NOMO-1 treated with DMSO at 0.1 percent for 48 hours (cell line): Measurements from ENCODE around the gene PAPOLG.
A peak's percentile ranks its signal among the peaks of the same experiment; 100 is the strongest.

Experiments
- DNase-seq: peaks from one replicate; lab custom pipeline; 2025; ENCODE audit not compliant: unreplicated experiment; lab: John Stamatoyannopoulos, UW

PAPOLG gene

GRCh38 chr2:60756097-60757087 lies at the start of gene PAPOLG:
TSS of gene PAPOLG (plus strand) at chr2:60756268. CDS start at chr2:60756479, 211 bp downstream.
- DNase-seq: peak; percentile 92

GRCh38 chr2:60707750-60708371 lies 48.2 kb upstream of the PAPOLG start:
- DNase-seq: peak; percentile 59

GRCh38 chr2:60708630-60709320 lies 47.3 kb upstream of the PAPOLG start:
- no peak for DNase-seq

DNA sequence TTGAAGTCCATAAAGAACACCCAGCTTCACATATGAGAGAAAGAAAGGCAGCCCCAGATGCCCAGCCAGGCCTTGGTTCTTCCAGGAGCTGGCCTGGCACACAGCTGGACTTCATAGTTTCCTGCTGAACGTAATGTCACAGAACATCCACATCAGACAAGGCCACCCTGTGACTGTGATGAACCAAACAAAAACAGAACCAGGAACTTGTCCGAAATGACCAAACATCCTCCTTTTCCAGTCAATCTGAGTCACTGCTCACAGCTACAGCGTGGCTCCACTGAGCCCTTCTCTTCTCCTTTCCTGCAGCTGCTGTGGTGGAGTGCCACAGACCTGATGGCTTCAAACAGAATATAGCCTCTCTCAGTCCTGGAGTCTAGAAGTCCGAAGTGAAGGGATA lies 45.4 kb upstream of the PAPOLG start:
- peak; percentile 84 for DNase-seq

GRCh38 chr2:60715561-60715960 lies 40.5 kb upstream of the PAPOLG start:
- DNase-seq: no peak

DNA sequence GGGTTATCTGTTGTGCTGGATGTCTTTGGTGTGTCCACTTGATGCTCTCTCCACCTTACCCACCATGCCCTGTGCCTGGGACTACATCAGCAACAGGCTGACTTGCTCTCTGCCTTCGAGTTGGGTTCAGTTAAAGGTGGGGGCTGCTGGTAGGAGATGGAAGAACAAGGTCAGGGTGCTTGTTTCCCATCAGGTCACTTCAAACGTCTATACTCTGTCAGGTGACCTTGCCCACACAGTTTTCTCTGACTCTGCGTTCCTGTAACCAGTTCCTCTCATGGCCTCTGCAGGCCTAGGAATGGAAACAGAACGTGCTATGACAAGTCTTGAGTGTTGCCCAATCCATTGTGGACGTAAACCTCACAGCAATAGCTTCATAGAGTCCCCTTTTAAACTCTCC lies 38.4 kb upstream of the PAPOLG start:
- peak; percentile 91 for DNase-seq

DNA sequence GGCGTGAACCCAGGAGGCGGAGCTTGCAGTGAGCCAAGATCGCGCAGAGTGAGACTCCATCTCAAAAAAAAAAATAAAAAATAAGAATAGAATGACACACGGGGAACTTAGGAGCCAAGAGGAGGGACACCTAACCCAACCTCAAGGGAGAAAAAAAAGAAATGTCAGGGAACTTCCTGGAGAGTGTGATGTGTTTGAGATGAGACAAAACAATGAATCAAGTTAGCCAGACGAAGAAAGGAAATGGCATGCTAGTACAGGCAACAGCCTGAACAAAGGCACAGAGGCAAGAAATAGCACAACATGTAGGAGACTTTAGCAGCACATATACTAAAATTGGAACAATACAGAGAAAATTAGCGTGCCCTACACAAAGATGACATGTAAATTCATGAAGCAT lies 36.7 kb upstream of the PAPOLG start:
- DNase-seq: no peak

DNA sequence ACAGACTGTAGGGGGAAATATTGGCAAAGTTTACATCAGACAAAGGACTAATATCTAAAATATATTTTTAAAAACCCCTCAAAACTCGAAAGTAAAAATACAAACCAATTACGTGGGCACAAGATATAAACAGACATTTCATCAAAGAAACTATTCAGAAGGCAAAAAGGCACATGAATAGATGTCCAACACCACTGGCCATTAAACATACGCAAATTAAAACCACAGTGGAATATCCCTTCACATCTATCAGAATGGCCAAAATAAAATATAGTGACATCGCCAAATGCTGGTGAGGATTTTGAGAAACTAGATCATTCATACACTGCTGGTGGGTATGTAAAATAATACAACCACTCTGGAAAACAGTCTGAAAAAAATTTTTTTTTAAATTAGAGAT lies 30.6 kb upstream of the PAPOLG start:
- DNase-seq: no peak

DNA sequence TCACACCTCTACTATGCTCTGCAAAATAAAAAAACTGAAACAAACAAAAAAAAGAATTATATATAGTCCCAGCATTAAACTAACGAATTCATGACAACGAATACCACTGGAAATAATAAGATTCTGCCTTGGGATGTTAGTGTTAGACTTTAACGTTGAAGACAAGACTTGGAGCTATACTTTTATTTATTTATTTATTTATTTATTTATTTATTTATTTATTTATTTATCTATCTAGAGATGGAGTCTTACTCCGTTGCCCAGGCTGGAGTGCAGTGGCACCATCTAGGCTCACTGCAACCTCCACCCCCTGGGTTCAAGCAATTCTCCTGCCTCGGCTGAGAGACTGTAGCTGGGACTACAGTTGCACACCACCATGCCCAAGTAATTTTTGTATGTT lies 27.2 kb upstream of the PAPOLG start:
- no peak for DNase-seq

DNA sequence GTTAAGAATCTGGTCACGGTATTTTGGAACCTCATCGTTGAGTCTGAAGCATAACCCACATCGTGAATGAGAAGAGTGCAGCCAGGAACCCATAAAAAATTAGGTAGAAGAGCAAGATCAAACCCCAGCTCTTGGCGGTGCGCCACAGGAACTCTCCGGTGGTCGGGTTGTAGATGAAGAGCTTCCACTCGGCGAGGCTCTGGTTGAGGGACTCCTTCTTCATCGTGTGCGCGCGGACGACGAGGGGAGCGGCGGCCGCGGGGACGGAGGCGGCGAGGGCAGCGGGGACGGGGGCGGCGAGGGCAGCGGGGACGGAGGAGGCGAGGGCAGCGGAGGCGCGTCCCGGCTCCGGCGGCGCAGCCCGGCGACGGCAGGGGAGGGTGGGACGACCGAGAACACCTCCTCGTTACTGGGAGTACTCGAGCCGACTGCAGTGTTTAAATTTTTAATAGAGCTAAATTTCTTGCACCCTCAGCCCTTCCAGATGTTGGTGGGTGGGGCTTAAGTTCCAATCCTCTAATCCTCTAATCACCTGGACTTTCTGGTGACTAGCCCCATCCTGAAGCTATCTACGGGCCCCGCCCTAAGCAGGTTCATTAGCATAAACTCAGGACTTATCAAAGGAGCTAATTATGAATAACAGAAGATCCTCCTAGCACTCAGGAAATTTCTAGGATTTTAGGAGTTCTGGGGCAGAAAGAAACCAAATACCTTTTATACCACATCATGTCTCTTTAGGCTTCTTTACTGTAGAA lies 20.4 kb upstream of the PAPOLG start:
- no peak for DNase-seq

GRCh38 chr2:60738679-60739078 lies 17.4 kb upstream of the PAPOLG start:
- no peak for DNase-seq

- DNase-seq: no peak
Measured at GRCh38 chr2:60739156-60739555, 16.9 kb upstream of the PAPOLG start.

GRCh38 chr2:60741576-60741975 lies 14.5 kb upstream of the PAPOLG start:
- DNase-seq: no peak

DNA sequence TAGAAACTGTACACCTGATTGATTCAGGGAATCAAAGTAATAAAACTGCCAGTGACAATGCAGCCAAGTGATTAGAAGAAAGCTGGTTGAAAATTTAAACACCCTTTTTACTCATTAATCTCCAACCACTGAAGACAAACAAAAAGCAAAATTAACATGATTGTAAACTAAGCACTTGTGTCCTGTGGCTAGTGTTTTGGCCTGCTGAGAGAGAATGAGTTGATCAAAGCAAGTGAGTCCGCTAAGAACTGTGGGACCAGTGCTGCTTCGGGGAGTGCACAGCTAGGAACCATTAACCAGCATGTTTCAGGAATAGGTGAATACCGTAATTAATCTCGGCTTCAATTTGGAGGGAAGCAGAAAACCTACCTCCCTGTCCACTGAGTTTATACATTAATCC lies 13.6 kb upstream of the PAPOLG start:
- DNase-seq: no peak

GRCh38 chr2:60745330-60745729 lies 10.7 kb upstream of the PAPOLG start:
- no peak for DNase-seq

GRCh38 chr2:60745761-60746160 lies 10.3 kb upstream of the PAPOLG start:
- no peak for DNase-seq

- DNase-seq: no peak
Measured at GRCh38 chr2:60746318-60746717, 9.8 kb upstream of the PAPOLG start.

DNA sequence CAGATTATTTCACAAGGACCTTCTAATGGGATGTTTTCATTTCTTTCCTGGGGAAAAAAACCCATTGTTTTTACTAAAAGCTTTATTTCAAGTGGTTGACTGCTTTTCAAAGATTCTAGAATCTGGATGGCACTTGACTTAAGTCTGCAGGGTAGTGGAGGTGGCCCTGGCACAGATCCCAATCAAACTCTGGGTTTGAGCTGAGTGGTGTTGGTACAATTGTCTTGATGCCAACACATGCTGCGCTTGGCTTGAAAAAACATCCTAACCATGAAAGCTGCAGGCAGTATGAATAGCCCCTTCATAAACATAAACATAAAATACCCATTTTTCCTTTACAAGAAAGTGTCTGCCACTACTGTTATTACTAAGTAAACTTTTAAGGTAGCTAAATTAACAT lies 3.6 kb downstream of the PAPOLG start:
- no peak for DNase-seq

GRCh38 chr2:60764736-60765534 lies 8.9 kb downstream of the PAPOLG start:
- no peak for DNase-seq

DNA sequence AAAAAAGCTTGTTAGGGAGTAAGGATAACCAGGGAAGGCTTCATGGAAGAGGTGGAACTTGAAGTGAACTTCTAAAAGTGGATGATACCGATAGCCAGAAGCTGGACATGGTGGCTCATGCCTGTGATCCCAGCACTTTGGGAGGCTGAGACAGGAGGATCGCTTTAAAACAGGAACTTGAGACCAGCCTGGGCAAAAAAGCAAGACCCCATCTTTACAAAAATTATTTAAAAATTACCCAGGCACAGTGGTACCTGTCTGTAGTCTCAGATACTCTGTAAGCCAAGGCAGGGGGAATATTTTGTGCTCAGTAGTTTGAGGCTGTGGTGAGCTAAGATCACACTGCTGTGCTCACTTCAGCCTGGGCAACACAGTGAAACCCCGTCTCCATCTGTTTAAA lies 10.2 kb downstream of the PAPOLG start:
- no peak for DNase-seq
